NCI-H1436 (cell line): ENCODE measurements around the gene LRRC3B.
"Not testable (repeated sequence)": the region's sequence is repeated elsewhere in the genome, so short reads cannot be mapped to it uniquely, and the experiment has no call there.

Source experiments
- DNase-seq: peaks from one replicate; lab custom pipeline; 2025; lab: John Stamatoyannopoulos, UW

The LRRC3B gene, protein sequence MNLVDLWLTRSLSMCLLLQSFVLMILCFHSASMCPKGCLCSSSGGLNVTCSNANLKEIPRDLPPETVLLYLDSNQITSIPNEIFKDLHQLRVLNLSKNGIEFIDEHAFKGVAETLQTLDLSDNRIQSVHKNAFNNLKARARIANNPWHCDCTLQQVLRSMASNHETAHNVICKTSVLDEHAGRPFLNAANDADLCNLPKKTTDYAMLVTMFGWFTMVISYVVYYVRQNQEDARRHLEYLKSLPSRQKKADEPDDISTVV

GRCh38 chr3:26622621-26623418 is at the start of gene LRRC3B:
LRRC3B (plus strand) TSS chr3:26622772; CDS start chr3:26709673, 86,901 bp downstream.
- DNase-seq: no peak

DNA sequence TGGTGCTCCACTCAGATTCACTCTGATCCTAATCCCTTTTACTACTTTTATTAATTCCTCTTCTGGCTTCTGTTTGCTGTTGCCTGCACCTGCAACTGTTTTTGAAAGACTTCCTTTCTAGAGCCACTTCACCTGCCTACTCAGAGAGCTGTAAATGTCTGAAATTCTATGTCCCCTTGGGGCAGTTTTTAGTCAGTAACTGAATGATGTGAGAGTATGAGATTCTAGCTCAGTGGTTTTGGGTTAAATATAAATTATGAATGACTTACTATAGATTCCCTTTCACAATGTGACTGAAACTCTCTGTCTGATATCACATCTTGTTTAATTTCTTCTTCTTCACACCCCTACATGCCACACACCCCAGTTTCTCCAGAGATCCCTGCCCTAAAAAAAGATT is 47.8 kb upstream of the LRRC3B start:
- DNase-seq: no peak

- DNase-seq: no peak
Measured at GRCh38 chr3:26579116-26579515, 43.5 kb upstream of the LRRC3B start.

DNA sequence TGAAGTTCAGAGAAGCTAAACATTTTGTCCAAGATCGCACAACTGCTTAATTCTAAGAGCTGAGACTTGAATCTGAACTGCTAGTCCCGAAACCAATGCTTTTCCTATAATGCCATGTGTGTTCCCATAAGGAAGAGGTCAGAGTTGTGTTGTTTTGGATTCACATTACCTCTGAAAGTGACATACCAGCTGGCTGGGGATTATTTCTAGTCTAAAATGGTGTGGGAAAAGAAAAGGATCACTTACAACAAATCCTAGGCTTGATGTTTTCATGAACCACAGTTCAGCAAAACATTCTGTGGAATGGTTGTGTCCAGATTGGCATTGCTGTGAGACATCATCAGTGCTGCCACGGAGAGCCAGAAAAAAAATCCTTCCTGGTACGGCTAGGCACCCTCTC is 35.0 kb upstream of the LRRC3B start:
- DNase-seq: no peak

- DNase-seq: no peak
Measured at GRCh38 chr3:26588931-26589330, 33.6 kb upstream of the LRRC3B start.

DNA sequence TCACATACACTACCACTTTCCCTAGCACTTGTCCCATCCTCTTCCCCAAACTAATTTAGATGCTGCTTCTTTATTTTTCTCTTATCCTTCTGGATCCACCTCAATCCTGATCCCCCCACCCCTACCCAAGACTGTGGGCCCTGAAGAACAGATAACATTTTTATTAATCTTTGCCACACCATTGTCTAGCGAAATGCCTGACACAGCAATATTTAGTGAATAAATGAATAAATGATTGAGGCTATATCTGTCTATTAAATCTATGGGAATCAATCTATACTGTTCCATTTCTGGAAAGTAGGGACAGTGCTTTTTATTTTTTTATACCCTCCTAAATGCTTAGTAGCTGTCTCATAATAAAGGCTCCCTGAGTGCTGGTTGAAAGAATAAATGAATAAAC is 32.9 kb upstream of the LRRC3B start:
- DNase-seq: no peak

DNA sequence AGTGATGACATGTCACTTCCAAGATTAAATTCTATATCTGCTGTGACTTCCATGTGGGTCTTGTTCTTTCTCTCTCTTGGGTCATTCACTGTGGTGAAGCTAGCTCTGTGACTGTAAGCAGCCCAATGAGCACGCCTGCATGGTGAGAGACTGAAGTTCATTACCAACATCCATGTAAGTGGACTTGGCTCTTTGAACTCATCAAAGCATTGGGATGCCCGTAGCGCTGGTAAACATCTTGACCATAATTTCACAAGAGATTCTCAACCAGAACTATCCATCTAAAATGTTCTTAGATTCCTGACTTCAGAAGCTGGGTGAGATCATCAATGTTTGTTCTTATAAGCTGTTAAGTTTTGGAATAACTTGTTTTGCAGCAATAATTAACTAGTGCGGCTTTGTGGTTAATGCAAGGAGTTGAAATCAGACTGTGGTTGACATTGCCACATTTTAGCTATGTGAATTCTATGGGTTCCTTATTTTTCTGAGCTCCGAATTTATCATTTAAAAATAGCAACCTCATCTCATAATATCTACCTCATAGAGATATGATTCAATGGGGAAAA is 31.6 kb upstream of the LRRC3B start:
- no peak for DNase-seq

- no peak for DNase-seq
Measured at GRCh38 chr3:26591926-26592325, 30.6 kb upstream of the LRRC3B start.

DNA sequence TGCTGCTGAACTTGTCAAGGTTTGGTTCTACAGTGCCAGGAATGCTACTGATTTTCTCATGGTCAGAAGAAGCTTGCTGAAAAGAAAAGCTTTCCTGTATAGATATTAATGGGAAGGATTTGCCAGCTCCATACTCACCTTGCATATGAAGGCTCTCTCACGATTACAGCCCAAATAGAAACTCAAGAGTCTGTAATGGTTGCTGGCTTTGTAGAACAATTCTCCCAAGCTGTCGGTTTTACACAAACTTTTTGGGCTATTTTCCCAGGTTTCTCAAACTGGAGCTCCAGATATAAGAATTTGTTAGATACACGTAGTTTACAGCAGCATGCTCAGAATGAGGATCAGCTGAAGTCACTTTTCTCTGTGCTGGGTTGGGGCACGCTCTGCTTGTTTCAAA is 30.1 kb upstream of the LRRC3B start:
- DNase-seq: no peak

- DNase-seq: no peak
Measured at GRCh38 chr3:26596335-26596734, 26.2 kb upstream of the LRRC3B start.

DNA sequence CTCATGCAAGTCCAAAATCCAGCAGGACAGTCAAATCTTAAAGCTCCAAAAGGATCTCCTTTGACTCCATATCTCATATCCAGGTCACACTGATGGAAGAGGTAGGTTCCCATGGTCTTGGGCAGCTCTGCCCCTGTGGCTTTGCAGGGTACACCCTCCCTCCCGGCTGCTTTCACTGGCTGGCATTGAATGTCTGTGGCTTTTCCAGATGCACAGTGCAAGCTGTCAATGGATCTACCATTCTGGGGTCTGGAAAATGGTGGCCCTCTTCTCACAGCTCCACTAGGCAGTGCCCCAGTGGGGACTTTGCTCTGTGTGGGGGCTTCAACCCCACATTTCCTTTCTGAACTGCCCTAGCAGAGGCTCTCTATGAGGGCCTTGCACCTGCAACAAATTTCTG is 19.3 kb upstream of the LRRC3B start:
- not testable (repeated sequence) for DNase-seq

DNA sequence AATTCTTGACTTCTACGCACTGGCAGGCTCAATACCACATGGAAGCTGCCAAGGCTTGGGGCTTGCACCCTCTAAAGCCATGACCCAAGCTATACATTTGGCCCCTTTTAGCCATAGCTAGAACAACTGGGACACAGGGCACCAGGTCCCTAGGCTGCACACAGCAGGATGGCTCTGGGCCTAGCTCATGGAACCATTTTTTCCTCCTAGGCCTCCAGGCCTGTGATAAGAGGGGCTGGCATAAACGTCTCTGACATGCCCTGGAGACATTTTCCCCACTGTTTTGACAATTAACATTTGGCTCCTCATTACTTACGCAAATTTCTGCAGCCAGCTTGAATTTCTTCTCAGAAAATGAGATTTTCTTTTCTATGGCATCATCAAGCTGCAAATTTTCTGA is 18.8 kb upstream of the LRRC3B start:
- not testable (repeated sequence) for DNase-seq

GRCh38 chr3:26614006-26614685 is 8.4 kb upstream of the LRRC3B start:
- DNase-seq: no peak

GRCh38 chr3:26621176-26621575 is 1.4 kb upstream of the LRRC3B start:
- DNase-seq: no peak

- no peak for DNase-seq
Measured at GRCh38 chr3:26621906-26622620, 509 bp upstream of the LRRC3B start.

GRCh38 chr3:26623419-26624208 is 1.0 kb downstream of the LRRC3B start:
- DNase-seq: no peak

DNA sequence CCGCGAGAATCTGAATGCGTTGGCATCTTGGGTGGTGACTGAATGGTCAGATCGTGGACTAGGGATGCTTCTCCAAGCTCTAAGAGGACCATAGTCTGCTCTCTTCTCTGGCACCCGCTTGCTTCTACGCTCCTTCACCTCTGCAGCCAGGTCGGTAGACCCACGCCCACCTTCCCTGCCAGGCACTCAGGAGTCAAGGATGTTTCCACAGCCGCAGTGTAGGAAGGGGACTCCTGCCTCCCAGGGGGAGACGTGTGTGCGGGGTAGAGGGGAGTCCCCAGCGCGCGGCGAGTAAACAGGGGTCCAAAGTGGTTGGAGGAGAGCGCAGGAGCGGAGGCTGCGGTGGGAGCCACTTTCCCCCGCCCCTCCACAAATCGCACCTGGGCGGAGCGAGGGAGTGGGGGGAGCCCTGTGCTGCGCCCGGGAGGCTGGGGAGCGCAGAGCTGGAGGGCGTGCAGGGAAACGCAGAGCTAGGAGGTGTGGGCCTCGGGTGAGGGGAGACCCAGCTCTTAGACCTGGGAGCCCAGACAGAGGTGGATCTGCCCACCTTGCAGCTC is 1.7 kb downstream of the LRRC3B start:
- DNase-seq: no peak

GRCh38 chr3:26625187-26625586 is 2.6 kb downstream of the LRRC3B start:
- DNase-seq: no peak

DNA sequence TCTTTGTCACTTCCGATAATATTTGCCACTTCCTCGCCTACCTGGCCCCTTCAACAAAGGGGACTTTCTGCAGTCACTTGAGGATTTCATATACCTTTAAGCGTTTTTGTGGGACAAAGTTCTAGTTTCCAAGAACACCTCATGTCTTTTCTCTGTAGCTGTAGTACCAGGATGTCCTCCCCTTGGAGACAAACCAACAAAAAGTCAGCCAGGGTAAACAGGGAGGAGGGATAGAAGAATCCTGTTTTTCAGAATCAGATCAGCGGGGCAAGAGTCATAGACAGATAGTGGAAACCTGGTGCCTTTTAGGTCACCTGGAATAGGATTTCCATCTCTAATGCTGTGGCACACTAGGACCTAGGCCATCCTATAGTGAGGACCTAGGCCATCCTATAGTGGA is 4.5 kb downstream of the LRRC3B start:
- DNase-seq: no peak

DNA sequence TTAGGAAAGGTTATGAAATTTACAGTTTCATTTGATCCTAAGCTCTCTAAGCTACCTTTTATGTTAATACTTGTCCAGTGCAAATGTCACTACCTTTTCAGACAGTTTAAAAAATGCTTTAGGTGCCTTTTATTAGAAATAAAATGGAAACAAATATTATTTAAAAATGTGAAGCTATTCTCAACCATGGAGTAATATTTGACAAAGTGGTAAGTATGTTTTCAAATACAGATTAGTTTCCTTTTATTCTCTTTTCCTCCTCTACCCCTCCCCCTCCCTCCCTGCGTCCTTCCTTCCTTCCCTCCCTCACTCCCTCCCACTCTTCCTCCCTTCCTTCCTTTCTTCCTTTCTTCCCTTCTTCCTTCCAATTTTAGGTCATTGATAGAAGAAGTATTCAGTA is 6.3 kb downstream of the LRRC3B start:
- no peak for DNase-seq
